D341Med (cell line): ENCODE measurements around the gene RELN.

Experiments
- DNase-seq: peaks from one replicate; pipeline ENCODE4 v3.0.0; 2012; ENCODE audit warnings: low spot score

Gene RELN

DNA sequence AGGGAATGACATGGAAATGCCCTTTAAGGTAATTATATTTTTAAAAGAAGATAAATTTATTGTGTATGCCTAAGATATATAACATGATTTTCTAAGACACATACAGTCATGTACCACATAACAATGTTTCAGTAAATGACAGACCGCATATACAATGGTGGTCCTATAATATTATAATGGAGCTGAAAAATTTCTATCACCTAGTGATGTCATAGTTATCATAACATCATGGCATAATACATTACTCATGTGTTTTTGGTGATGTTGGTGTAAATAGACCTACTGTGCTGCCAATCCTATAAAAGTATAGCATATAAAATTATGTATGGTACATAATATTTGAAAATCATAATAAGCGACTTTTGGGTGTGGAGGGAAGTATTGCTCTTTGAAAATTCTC, 306.1 kb downstream of the RELN start:
- no peak for DNase-seq

DNA sequence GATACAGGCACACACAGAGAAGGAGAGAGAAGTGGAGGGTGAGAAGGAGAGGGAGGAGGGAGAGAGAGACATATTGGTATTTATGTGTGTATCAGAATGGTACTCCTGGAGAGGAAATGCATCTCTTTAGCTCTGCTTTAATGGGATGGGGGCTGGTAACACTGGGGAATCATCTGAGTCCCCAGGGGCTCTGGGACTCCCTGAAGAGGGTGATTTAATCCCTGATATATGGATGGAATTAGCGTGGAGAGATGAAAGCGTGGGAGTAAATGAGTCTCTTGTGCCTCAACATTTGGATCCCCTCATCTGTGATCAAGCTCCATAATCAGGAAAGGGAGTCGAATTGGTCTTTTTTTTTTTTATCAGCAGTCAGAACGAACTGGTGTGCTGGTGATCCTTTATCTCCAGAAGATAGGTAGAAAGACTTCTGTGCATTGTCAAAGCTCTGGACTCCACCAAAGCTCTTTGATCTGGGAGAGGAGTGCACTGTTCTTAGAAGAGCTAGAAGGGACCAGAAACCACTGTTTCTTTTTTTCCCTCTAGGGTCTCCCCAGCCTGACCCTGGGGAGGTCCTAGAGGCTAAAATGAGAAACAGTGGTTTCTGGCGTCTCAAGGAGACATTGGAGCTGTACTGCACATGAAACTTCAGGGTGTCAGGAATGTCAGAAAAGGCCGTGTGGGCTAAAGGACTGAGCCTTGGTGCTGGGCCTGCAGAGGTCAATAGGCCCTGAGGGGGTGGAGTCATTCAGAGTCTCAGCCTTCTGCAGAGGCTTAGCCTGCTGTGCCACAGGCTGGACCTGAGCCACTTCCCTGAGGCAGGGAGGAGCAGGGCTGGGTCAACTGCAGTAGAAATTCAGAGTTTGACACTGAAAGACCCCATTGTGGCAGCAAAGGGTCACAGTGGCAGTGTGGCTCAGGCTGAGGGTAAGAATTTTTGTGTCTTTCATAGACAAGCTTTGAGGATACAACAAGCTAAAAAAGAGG, 309.0 kb downstream of the RELN start:
- no peak for DNase-seq

DNA sequence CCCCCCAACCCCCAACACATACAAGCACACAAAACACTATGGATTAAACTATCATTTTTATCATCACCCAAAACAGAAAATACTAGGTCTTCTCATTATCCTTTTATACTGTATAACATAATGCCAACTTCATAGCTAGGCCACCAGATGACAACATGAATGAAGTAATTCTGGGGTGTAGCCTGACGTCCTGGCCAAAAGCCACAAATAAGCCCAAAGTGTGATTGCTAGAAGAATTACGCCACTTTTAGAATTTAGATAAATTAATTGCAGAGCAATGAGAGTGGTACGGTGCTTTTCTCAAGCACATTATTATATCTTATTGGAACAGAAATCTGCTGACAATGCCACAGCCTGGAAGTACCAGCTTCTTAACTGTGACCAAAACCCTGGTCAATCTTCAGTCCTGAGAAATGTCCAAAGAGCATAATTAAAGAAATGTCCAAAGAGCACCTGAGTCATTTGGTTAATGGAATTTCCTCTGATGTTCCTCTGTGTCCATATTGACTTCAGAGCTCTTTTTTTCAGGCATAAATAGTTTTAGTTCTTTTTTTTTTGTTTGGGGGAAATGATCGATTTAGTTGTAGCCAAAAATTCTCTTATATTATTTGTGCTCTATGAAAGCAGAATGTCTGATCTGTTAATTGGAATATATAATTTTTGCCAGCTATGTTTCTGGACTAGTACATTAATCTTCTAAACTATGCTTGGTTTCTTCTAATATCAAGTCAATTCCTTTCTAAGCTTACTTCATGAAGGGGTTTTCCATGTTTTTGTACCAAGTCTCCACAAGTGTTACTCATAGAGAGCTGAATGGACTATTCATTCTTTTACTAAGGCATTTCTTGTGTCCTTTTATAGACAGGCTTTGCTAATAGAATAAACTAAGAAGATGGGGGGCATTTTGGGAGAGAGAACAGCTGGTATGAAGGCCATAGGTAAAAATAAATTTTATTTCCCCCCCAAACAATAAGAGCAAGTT, 310.0 kb downstream of the RELN start:
- no peak for DNase-seq

DNA sequence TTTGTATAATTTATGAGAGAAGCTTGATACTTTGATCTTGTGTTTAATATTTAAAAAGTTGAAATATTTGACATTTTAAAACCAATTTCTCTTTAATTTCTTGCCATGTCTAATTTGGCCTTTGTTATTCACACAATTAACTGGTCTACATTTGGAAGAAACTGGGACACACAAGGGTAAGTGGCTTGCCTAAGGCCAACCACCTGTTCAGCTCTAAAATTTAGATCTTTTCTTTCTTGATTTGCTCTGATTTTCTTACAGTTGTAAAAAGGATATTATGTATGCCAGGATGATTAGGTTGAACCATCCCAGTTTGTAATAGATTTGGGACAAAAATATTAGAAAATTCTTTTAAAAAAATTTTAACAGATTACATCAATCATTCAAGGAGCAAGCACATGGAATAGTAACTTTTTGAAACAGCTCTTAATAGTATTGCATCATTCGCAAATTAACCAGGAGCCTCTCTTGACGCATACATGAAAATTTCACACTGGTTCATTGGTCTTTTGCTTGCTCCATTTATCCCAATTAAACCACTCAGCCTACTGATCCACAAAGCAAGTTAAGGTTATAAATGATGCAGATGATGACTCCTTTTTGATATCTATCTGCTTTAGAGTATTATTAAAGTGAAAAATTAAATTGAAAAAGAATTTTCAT, 321.0 kb downstream of the RELN start:
- DNase-seq, result no peak

DNA sequence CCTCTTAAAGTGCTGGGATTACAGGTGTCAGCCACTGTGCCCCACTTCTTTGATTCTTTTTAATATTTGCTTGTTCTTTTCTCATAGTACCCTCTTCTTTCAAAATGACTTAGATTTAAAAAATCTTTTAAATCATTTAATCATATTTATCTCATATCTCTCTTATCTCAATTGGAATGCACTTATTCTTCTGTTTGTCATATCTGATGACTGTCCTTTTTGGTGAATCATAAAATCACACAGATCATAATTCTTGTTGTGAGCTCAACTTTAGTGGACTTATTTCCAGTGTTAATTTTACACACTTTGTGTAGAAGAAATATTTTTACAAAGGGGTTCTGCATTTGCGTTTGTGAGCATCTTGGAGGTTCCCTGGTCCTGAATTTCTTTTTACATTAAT, 323.1 kb downstream of the RELN start:
- DNase-seq, result no peak

DNA sequence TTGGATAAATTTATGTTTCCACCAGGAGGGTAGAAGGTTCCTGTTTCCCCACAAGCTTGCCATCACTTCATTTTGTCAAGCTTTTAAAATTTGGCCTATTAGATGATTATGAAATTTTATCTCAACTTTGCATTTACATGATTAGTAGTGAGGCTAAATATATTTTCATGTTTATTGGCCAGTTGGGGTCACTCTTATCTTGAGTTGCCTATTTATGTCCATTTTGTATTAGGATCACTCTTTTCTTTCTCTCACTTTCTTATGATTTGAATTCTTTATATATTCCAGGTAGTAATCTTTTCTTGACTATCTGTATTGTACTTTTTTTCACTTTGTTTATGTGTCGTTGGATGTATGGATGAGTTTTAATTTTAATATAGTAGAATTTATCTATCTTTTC, 324.9 kb downstream of the RELN start:
- DNase-seq, result no peak

DNA sequence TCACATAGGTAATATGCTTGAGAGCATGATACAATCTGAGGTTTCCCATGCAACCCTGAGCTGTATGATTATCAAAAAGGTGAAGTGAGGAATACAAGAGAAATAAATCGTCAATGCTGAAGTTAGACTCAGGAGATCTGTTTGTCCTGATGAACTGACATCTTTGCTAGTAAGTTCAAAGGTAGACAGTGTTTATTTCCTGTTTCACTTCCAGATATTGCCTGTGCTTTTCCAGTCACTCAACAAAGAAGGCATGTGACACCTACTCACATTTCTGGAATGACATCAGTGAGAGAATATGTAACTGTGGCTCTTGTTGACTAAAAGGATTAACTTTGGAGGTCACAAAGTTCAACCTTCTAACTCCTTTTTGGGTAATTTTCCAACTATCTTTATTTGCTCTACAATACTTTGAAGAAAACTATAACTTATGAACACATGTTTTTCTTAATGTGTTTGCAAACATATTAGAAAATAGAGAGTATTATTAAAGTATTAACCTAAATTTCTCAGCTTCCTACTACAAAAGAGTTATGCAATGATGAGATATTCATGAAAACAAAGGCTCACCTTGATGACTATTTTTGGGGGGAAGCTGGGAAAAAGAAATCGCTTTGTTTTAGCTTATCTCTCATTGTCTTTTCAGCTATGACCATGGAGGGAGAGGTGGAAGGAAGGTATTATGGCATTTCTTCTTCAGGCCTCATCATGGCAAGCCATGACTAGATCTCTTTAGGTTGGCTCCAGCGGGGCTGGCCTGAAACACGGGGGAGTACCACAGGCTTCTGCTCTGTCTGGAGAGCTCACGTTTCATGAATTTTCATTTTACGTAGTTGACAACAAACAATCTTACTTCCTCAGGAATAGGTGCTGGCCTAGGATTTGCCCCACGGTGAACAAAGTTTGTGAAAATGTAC, 328.7 kb downstream of the RELN start:
- DNase-seq, result no peak

DNA sequence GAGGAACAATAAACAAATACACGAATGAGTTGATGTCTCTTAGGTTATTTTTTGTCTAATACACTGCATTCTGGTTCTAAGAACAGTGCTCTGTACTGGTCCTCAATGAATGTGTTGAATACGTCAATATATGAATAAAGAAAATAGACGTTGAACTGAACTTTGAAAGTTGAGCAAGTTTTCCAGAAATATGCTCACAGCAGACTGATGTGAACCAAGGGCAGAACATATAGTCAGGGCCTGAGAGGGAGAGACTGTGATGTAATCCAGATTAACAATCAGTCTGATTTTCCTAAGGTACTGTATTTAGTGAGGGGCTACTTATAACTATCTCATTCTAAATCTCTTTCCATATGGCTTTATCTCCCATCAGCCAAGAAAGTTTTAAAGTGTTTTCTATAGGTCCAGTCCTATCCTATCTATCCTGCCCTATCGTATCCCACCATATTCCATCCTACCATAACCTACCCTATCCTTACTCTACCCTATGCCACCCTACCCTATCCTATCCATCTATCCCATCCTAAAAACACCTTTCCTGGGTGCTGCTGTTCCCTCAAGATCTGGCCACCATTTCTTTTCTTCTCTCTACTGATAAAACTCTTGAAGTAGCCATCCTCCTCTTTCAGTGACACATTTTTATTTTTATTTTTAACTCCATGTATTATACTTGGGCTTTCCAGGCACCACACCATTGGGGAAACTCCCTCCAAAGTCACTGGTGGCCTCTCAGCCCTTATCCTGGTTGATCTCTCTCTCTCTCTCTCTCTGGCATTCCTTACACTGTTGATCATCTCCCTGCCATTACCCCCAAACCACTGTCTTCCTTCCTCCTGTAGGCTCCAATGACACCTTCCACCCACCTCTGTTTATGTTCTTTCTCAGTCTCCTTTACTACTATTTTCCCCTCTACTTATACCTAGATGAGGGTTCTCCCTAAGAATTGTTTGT, 331.1 kb downstream of the RELN start:
- DNase-seq, result no peak

DNA sequence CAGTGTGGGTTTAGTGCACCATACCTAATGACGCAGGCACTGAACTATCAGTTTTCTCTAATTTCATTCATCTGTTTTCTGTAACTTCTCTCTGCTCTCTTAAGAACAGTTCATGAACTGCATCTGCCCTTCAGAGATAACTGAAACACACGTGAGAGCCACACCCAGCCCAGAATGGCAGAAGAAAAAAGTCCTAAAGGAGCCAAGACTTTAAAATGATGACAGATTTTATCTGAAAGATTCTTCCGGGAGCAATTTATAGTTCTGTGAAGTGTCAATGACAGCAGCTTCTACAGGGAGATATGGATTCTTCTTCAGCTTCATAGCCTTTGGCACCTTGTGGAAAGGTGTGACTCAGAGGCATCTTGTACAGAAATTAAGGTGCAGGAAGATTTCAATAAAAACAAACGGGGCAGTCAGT, 332.0 kb downstream of the RELN start:
- DNase-seq, result no peak

DNA sequence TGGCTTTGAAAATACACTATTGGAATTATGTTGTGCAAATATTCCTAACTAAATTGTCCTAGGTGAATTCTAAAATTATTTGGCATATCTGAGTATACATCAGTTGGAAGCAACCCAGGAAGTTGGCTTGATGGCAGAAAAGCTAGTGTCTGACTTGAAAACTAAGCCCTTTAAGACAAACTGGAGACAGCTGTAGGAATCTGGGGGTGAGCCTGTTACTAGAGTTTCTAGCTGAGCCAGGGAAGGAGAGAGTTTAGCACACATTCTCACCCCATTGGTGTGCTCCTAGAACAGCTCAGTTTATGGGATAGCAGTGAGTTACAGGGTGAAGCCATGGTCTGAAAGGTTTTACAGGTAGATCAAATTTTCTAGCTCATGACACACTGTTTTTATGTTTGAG, 333.2 kb downstream of the RELN start:
- DNase-seq, result no peak

DNA sequence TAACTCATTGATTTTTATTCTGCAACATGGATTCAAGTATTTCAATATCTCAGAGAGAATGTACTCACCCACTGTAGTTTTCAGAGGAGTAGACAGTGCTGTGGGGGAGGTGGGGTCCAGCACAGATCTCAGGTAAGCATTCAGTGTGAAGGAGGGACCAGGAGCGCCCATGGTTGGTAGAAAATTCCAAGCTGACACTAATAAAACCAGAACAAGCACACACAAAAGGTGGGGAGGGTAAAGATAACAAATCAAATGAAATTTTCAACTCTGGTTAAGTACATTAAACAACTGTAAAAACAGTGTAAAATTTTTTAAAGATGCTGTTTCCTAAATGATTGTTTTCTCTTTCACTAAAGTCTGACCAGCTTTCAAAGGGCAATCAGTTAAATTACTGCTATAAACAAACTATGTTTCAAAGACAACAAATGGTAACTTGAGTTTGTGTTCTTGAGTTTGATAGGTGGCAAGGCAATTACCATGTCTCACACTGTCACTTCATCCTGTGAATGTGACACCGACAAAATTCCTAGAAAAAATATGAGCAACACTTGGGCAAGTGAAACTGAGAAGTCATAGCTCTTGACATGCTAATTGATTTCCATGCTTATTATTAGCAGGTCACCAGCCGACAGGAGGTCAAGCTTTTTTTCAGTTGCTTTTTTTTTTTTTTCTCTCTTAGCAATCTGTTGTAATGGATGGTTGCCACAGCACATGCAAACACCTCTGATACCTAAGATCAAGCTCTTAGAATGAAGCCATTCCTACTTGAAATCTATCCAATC, 337.7 kb downstream of the RELN start:
- no peak for DNase-seq

DNA sequence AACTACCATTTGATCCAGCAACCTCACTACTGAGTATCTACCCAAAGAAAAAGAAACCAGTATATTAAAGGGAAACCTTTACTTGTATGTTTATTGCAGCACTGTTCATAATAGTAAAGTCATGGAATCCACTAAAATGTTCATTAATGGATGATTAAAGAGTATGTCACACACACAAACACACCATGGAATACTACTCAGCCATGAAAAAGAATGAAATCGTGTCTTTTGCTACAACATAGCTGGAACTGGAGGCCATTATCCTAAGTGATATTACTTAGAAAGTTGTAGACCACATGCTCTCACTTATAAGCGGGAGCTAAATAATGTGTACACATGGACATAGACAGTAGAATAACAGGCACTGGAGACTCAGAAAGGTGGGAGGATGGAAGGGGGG, 340.4 kb downstream of the RELN start:
- DNase-seq, result no peak

DNA sequence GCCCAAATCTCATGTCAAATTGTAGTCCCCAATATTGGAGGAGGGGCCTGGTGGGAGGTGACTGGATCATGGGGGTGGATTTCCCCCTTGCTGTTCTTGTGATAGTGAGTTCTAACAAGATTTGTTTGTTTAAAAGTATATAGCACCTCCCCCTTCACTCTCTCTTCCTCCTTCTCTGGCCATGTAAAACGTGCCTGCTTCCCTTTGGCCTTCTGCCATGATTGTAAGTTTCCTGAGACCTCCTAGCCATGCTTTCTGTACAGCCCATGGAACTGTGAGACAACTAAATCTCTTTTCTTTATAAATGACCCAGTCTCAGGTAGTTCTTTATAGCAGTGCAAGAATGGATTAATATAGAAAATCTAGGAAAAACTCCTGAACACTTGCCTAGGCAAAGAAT, 341.3 kb downstream of the RELN start:
- DNase-seq, result no peak

DNA sequence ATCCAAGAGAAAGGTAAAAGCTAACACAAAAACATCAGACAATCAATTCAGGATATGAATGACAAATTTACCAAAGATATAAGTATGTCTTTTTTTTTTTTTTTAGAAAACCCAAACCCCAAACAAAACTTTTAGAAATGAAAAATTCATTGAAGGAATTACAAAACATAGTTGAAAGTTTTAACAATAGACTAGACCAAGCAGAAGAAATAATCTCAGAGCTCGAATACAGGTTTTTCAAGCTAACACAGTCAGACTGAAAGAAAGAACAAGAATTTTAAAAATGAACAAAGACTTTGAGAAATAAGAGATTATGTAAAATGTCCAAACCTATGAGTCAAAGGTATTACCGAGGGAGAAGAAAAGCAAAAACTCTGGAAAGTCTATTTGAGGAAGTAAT, 345.1 kb downstream of the RELN start:
- no peak for DNase-seq

DNA sequence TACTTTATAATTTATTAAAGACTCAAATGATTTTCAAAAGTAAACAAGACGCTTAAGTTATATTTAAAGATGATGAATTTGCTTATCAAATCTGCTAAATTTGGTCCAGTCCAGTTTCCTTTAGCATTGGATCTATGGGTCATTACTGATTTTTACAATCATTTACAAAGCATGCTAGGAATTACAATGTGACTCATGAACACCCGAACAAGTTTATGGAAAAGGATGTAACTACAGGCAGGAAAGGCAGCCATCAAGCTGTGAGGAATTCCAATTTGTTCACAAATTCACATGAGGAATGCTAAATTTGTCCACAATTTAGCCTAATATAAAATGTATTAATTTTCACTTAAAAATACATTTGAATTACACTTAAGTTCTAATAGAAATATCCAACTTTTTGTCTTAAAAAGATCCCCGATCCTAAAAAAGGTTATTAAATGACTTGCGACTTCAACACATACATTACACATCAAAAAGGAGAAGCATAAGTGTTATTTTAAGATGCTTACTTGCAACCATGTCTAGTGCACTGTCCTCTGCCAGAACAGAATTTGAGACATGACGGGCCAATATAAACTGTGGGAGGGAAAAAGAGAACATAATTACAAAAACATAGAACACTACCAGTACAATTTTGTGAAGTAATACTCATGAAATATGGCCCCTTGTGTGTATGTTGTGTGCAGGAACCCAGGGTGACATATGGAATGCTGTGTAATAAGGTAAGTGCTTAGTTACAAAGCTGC, 349.3 kb downstream of the RELN start:
- DNase-seq, result peak; percentile 17

DNA sequence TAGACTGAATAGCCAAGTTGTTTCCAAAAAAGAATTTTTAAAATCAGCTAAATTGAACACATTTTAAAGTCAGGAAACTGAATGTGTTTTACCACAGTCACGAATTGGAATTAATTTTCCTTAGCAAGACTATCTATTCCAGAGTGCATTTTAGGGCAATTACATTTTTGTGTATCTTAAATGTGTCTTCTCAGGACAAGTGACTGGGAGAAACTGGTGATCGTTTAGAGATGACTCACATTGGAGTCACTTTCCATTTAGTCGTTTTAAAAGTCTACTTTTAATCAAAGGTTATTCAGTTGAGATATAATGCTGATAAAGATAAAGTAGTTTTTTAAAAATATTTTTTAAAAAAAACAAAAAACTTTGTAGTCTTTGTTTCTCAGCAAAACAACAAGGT, 351.7 kb downstream of the RELN start:
- DNase-seq, result no peak

DNA sequence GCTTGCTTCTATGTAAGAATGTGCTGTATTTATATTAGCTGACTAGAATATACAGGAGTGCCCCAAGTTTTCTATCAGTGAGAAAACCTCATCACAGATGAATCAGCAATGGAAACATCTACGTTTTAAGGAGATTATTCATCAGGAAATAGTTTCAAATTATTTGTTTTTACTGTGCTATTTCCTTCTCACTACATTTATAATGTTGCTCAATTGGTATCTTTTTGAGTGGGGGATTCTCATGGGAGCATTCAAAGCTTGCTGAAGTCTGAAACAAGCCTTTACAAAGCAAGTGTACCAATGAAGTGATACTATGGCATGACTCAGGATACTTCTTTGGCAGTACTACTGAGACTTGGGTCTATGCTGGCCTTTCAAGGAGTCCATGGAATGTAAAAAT, 352.4 kb downstream of the RELN start:
- DNase-seq, result no peak

DNA sequence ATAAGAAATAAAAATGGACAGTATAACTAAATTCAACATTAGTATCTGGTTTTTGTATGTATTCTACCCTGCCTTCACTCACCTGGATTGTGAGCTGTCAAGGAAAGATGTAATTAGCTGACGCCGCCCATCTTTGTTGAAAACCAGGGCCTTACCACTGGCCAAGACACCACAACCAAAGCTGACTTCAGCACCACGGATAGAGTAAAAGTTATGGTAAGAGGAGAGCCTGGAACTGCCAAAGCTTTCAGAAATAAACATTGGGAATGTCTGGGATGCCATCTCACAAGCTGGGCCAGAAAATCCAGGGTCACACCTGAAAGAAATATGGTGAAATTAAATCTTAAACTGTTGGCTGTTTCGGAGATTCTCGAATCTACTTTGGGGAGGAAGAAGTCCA, 353.3 kb downstream of the RELN start:
- DNase-seq, result no peak
